Smooth muscle cell (in vitro differentiated cells): ENCODE data around the gene NCOA5. TPM values are rescaled to one million over a fixed set of nuclear protein-coding genes. Genes with fewer than 3 reads are reported as not detected.

Source experiments
- DNase-seq: peaks from one replicate; lab custom pipeline; 2025; ENCODE audit not compliant: unreplicated experiment; lab: John Stamatoyannopoulos, UW
- H2AFZ ChIP-seq: fragments of 200-600 bp; sonication (generic); 2 replicates; pipeline ENCODE4 v1.6.0; 2016; ENCODE audit warnings: antibody characterized with exemption, low read depth, mild to moderate bottlenecking
- H3F3A ChIP-seq: fragments of 200-600 bp; sonication (generic); 2 replicates; pipeline ENCODE4 v1.6.0; 2017; ENCODE audit warnings: antibody characterized with exemption, low read depth
- H3K27ac ChIP-seq: fragments of 200-600 bp; sonication (generic); 2 replicates; pipeline ENCODE4 v1.5.1; 2016; ENCODE audit warnings: low read depth, mild to moderate bottlenecking
- H3K27me3 ChIP-seq: fragments of 200-600 bp; sonication (generic); 2 replicates; pipeline ENCODE4 v1.6.1; 2016; ENCODE audit warnings: low read depth, mild to moderate bottlenecking
- H3K36me3 ChIP-seq: fragments of 200-600 bp; sonication (generic); 2 replicates; pipeline ENCODE4 v1.5.1; 2016; ENCODE audit warnings: low read depth
- H3K4me1 ChIP-seq: fragments of 200-600 bp; sonication (generic); 2 replicates; pipeline ENCODE4 v1.5.1; 2016; ENCODE audit warnings: low read depth
- H3K4me2 ChIP-seq: fragments of 200-600 bp; sonication (generic); 2 replicates; pipeline ENCODE4 v1.6.0; 2016; ENCODE audit warnings: mild to moderate bottlenecking
- H3K4me3 ChIP-seq: fragments of 200-600 bp; sonication (generic); 2 replicates; pipeline ENCODE4 v1.5.1; 2016; ENCODE audit warnings: mild to moderate bottlenecking
- H3K79me2 ChIP-seq: fragments of 200-600 bp; sonication (generic); 2 replicates; pipeline ENCODE4 v1.6.0; 2016; ENCODE audit warnings: low read depth, mild to moderate bottlenecking
- H3K9ac ChIP-seq: fragments of 200-600 bp; sonication (generic); 2 replicates; pipeline ENCODE4 v1.6.0; 2016; ENCODE audit warnings: low read depth
- H3K9me3 ChIP-seq: fragments of 200-600 bp; sonication (generic); replicated peaks from 2 replicates; pipeline ENCODE4 v1.5.1; 2016; ENCODE audit warnings: low read depth
- H4K20me1 ChIP-seq: fragments of 200-600 bp; sonication (generic); 2 replicates; pipeline ENCODE4 v1.6.0; 2016; ENCODE audit warnings: low read depth
- WGBS: methylation state at CpG from one replicate; pipeline ENCODE4 v1.1.7; 2016; ENCODE audit warnings: low lambda C conversion rate; 5-methylcytosine and 5-hydroxymethylcytosine counted together
- polyA plus RNA-seq: library from polyadenylated mRNA; unstranded; fragments of >200 nt; fragmentation: Nextera tagmentation; extraction: Ambion mirVana; gene quantifications from 2 replicates; pipeline ENCODE4 v1.2.1, GENCODE V29; 2016
- total RNA-seq: library from RNA; depleted of rRNA; stranded (reverse); fragments of >200 nt; gene quantifications from 2 replicates; pipeline ENCODE4 v1.2.3, GENCODE V29; 2014
- TF ChIP-seq, protein P1 (sequence below): fragments of 200-600 bp; sonication (generic); IDR thresholded peaks from 2 replicates; pipeline ENCODE4 v1.5.1; 2017; ENCODE audit warnings: borderline replicate concordance, mild to moderate bottlenecking, antibody characterized with exemption; ENCODE audit not compliant: insufficient read depth, poor library complexity, severe bottlenecking

The NCOA5 gene
- total and polyA plus RNA-seq, 2 experiments from 2014 or later, result 8.3 to 11.4 TPM

DNA sequence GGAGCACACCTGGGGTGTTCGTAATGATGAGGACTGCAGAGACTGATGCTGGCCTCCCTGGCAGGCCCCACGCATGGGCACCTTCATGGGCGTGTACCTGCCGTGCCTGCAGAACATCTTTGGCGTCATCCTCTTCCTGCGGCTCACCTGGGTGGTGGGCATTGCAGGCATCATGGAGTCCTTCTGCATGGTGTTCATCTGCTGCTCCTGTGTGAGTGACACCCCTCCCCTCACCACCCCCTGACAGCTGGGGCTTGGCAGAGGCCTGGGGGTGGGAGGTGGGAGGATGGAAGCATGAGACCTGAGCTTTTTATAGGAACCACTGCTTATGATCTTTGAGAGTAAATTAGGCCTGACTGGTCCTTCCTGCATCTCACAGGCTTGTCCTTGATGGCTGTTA lies 54.0 kb downstream of the NCOA5 start:
- DNase-seq, result no peak
- TF ChIP-seq, protein P1, sequence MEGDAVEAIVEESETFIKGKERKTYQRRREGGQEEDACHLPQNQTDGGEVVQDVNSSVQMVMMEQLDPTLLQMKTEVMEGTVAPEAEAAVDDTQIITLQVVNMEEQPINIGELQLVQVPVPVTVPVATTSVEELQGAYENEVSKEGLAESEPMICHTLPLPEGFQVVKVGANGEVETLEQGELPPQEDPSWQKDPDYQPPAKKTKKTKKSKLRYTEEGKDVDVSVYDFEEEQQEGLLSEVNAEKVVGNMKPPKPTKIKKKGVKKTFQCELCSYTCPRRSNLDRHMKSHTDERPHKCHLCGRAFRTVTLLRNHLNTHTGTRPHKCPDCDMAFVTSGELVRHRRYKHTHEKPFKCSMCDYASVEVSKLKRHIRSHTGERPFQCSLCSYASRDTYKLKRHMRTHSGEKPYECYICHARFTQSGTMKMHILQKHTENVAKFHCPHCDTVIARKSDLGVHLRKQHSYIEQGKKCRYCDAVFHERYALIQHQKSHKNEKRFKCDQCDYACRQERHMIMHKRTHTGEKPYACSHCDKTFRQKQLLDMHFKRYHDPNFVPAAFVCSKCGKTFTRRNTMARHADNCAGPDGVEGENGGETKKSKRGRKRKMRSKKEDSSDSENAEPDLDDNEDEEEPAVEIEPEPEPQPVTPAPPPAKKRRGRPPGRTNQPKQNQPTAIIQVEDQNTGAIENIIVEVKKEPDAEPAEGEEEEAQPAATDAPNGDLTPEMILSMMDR, result no peak
- H3K4me3 ChIP-seq, result no peak overlapping the region
- WGBS, result 93% methylated on average over 6 of the region's 6 CpGs
- H3F3A ChIP-seq, result no peaks in the 10 kb centered on the region
- no peaks in the 10 kb centered on the region for H3K9me3 ChIP-seq
- H3K9ac ChIP-seq, result no peak overlapping the region
- no peak overlapping the region for H3K4me2 ChIP-seq
- no peaks in the 10 kb centered on the region for H3K79me2 ChIP-seq
- H2AFZ ChIP-seq, result no peak overlapping the region
- no peak overlapping the region for H3K27ac ChIP-seq
- H3K36me3 ChIP-seq, result no peaks in the 10 kb centered on the region
- H3K27me3 ChIP-seq, result peaks cover 60% of the 10 kb centered on the region
- no peaks in the 10 kb centered on the region for H4K20me1 ChIP-seq
- no peaks in the 10 kb centered on the region for H3K4me1 ChIP-seq

GRCh38 chr20:46035253-46035652 lies 54.5 kb downstream of the NCOA5 start:
- H2AFZ ChIP-seq, result no peak overlapping the region
- no peak overlapping the region for H3K27ac ChIP-seq
- WGBS, result 70% methylated on average over 3 of the region's 5 CpGs
- H3K4me1 ChIP-seq, result no peaks in the 10 kb centered on the region
- H3K4me2 ChIP-seq, result no peak overlapping the region
- H3K27me3 ChIP-seq, result peaks cover 64% of the 10 kb centered on the region
- no peak overlapping the region for H3K4me3 ChIP-seq
- no peak overlapping the region for H3K9ac ChIP-seq
- no peaks in the 10 kb centered on the region for H3F3A ChIP-seq
- no peak for DNase-seq
- H3K79me2 ChIP-seq, result no peaks in the 10 kb centered on the region
- no peaks in the 10 kb centered on the region for H4K20me1 ChIP-seq
- no peaks in the 10 kb centered on the region for H3K9me3 ChIP-seq
- H3K36me3 ChIP-seq, result no peaks in the 10 kb centered on the region
- TF ChIP-seq, protein P1, result no peak

GRCh38 chr20:46034039-46034438 lies 55.7 kb downstream of the NCOA5 start:
- TF ChIP-seq, protein P1, result no peak
- Histone ChIP-seq H3K4me3 (no peak overlapping the region), H3K36me3 (no peaks in the 10 kb centered on the region), H3F3A (no peaks in the 10 kb centered on the region), H2AFZ (no peak overlapping the region), H3K4me2 (no peak overlapping the region), H3K4me1 (peaks cover 2% of the 10 kb centered on the region), H3K27me3 (peaks cover 76% of the 10 kb centered on the region), H3K9me3 (no peaks in the 10 kb centered on the region), H4K20me1 (no peaks in the 10 kb centered on the region), H3K27ac (no peak overlapping the region), H3K9ac (no peak overlapping the region), H3K79me2 (no peaks in the 10 kb centered on the region)
- 68% methylated on average over 3 of the region's 3 CpGs for WGBS
- no peak for DNase-seq

DNA sequence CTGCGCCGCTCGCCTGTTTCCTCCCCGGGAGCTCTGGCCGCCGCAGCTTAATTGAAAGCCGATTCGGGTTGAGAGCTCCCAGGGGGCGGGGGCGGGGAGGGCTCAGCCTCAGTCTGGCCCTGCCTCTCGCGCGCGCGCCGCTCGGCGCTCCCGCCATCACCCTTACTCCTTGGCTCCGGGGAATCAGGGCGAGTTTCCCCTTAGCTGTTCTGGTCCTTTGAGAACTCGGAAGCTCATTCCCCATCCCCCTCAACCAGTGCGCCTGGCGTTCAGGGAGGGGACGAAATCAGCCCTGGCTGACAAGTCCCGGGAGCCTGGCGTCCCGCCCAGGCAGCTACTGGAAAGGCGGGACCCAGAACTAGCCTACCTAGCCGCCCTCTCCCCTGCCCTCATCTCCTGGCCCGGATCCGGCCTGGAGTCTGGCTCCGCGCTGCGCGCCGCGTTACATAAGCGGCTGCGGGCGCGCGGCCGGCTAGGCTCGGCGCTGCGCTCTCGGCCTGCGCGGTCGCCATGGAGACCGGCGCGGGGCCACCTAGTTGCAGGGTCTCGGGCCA lies 58.0 kb downstream of the NCOA5 start:
- Histone ChIP-seq H4K20me1 (no peaks in the 10 kb centered on the region), H3K9ac (no peak overlapping the region), H3K4me1 (peaks cover 3% of the 10 kb centered on the region), H3K9me3 (no peaks in the 10 kb centered on the region), H3K27ac (no peak overlapping the region), H2AFZ (no peak overlapping the region), H3K79me2 (no peaks in the 10 kb centered on the region), H3F3A (no peaks in the 10 kb centered on the region), H3K4me3 (peak overlapping the region; percentile 13), H3K4me2 (peak overlapping the region; percentile 65), H3K27me3 (peaks cover 81% of the 10 kb centered on the region), H3K36me3 (no peaks in the 10 kb centered on the region)
- no peak for DNase-seq
- 4% methylated on average over 53 of the region's 55 CpGs for WGBS
- TF ChIP-seq, protein P1, result no peak
